HepG2 (cell line): ENCODE results near the gene NLE1. TPM values are rescaled to one million over a fixed set of nuclear protein-coding genes. Genes with fewer than 3 reads are reported as not detected.

Source experiments
- DR1 ChIP-seq: sonication (generic); formaldehyde crosslinking; IDR thresholded peaks from 2 replicates; pipeline ENCODE4 v1.8.0; 2021; ENCODE audit warnings: mild to moderate bottlenecking, missing genetic modification reagents, inconsistent platforms
- EED ChIP-seq: sonication (generic); formaldehyde crosslinking; IDR thresholded peaks from 2 replicates; pipeline ENCODE4 v1.5.0; 2020; ENCODE audit warnings: mild to moderate bottlenecking, missing genetic modification reagents
- ESRRA ChIP-seq: sonication (generic); formaldehyde crosslinking; IDR thresholded peaks from 2 replicates; pipeline ENCODE4 v1.5.1; 2020; ENCODE audit warnings: mild to moderate bottlenecking, low read depth, missing genetic modification reagents
- FOXK2 ChIP-seq: fragments of 450-650 bp; IDR thresholded peaks from 2 replicates; pipeline ENCODE4 v1.6.1; 2016
- PPARG ChIP-seq: conservative IDR thresholded peaks from 2 replicates; pipeline ENCODE4 v1.6.1; 2016; ENCODE audit warnings: missing biosample characterization, missing genetic modification reagents
- PRDM4 ChIP-seq: sonication (generic); formaldehyde crosslinking; IDR thresholded peaks from 2 replicates; pipeline ENCODE4 v1.9.0; 2021; ENCODE audit warnings: missing genetic modification reagents, borderline replicate concordance
- TBL1XR1 ChIP-seq: fragments of 150-350 bp; IDR thresholded peaks from 2 replicates; pipeline ENCODE4 v1.6.1; 2014; ENCODE audit warnings: borderline replicate concordance, low read length; ENCODE audit not compliant: partially characterized antibody
- TBX2 ChIP-seq: sonication (generic); formaldehyde crosslinking; IDR thresholded peaks from 2 replicates; pipeline ENCODE4 v1.5.0; 2020; ENCODE audit warnings: missing genetic modification reagents, mild to moderate bottlenecking, borderline replicate concordance
- ZNF142 ChIP-seq: sonication (generic); formaldehyde crosslinking; IDR thresholded peaks from 2 replicates; pipeline ENCODE4 v1.4.0; 2020; ENCODE audit warnings: missing genetic modification reagents
- ZNF556 ChIP-seq: sonication (generic); formaldehyde crosslinking; IDR thresholded peaks from 2 replicates; pipeline ENCODE4 v1.4.0; 2020; ENCODE audit warnings: mild to moderate bottlenecking, missing genetic modification reagents, borderline replicate concordance
- polyA plus RNA-seq, 8 experiments: library from polyadenylated mRNA; depleted of rRNA in 3 of 8; stranded (reverse) in 7 of 8; unstranded in 1 of 8; fragments of >200 nt; fragmentation: Illumina TruSeq in 4 of 8; extraction: Trizol in 4 of 8; gene quantifications; 2 replicates each; pipeline versions ENCODE4 v1.2.1 to v1.2.3, GENCODE V29; 2011 to 2016; ENCODE audit warnings: low read depth in 4 of 8, missing spikeins in 1 of 8, mixed read lengths in 1 of 8; ENCODE audit not compliant: insufficient read depth in 1 of 8
- total RNA-seq, 5 experiments: library from RNA; depleted of rRNA; stranded (reverse); fragments of >200 nt; fragmentation: Illumina TruSeq; extraction: Trizol; gene quantifications; 2 replicates each; pipeline ENCODE4 v1.2.3, GENCODE V29; 2016; ENCODE audit warnings: low read depth in 1 of 5
- TF ChIP-seq, protein P1 (sequence below): sonication (generic); formaldehyde crosslinking; IDR thresholded peaks from 2 replicates; pipeline ENCODE4 v1.4.0; 2020; ENCODE audit warnings: missing genetic modification reagents
- TF ChIP-seq, protein P2 (sequence below): IDR thresholded peaks from 2 replicates; pipeline ENCODE4 v1.6.1; 2018; ENCODE audit warnings: missing genetic modification reagents, mild to moderate bottlenecking, missing compliant biosample characterization
- TF ChIP-seq, protein P3 (sequence below): sonication (generic); formaldehyde crosslinking; conservative IDR thresholded peaks from 2 replicates; pipeline ENCODE4 v1.8.0; 2022; ENCODE audit warnings: low read depth, missing genetic modification reagents

NLE1 gene
- total and polyA plus RNA-seq, 2 of the 13 experiments (the other 11 are each of a cell fraction or from before 2014, with no cell fraction given) = 20.3 to 34.5 TPM

DNA sequence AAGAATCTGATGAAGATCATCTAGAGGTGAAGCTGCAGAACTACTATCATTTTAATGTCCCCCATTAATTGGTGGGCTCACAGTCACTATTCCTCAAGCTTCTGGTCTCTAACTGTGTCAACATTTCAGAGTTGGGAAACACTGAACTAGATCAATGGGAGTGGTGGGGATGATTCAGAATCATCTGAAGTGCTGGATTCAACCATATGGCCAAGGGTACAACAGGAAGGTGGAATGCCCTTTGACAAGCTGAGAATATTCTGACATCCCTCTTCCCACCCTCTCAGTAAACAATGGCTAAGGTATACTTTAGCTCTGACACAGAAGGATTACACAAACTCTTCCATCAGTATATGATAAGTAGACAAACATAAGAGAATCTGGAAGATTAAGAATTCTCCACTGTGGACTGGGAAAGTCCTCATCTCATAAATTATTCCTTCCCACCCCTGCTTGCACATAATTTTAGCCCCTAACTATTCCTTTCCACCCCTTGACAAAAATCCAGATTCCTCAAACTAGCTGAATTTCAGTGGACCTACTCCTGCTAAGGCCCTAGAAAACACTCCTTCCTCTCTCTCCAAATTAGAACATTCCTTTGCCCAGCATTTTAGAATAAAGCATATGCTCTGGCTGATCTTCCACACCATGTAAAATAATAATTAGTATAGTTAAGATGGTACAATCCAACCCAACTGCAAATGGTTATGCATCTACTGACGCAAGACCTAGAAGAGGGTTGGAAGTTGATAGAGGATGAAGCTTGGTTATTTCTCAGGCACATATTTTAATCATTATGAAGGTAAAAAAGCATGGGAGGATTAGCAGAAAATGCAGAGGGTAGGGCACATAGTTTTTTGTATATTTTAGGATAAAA, 62.3 kb downstream of the NLE1 start (continued):
- TF ChIP-seq ZNF556 (no peak), PRDM4 (CRISPR knock-in tag) (no peak), DR1 (no peak), FOXK2 (peak; percentile 37; the same call in 1 of the 2 replicates), ESRRA (CRISPR knock-in tag) (no peak), PPARG (peak; percentile 73; the same call in 1 of the 2 replicates), TBX2 (CRISPR knock-in tag) (no peak), TBL1XR1 (no peak), ZNF142 (CRISPR knock-in tag) (no peak), EED (CRISPR knock-in tag) (no peak)
- TF ChIP-seq, protein P1, sequence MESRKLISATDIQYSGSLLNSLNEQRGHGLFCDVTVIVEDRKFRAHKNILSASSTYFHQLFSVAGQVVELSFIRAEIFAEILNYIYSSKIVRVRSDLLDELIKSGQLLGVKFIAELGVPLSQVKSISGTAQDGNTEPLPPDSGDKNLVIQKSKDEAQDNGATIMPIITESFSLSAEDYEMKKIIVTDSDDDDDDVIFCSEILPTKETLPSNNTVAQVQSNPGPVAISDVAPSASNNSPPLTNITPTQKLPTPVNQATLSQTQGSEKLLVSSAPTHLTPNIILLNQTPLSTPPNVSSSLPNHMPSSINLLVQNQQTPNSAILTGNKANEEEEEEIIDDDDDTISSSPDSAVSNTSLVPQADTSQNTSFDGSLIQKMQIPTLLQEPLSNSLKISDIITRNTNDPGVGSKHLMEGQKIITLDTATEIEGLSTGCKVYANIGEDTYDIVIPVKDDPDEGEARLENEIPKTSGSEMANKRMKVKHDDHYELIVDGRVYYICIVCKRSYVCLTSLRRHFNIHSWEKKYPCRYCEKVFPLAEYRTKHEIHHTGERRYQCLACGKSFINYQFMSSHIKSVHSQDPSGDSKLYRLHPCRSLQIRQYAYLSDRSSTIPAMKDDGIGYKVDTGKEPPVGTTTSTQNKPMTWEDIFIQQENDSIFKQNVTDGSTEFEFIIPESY (CRISPR knock-in tag) = no peak
- TF ChIP-seq, protein P2, sequence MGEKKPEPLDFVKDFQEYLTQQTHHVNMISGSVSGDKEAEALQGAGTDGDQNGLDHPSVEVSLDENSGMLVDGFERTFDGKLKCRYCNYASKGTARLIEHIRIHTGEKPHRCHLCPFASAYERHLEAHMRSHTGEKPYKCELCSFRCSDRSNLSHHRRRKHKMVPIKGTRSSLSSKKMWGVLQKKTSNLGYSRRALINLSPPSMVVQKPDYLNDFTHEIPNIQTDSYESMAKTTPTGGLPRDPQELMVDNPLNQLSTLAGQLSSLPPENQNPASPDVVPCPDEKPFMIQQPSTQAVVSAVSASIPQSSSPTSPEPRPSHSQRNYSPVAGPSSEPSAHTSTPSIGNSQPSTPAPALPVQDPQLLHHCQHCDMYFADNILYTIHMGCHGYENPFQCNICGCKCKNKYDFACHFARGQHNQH (CRISPR knock-in tag) = peak; percentile 68
- TF ChIP-seq, protein P3, sequence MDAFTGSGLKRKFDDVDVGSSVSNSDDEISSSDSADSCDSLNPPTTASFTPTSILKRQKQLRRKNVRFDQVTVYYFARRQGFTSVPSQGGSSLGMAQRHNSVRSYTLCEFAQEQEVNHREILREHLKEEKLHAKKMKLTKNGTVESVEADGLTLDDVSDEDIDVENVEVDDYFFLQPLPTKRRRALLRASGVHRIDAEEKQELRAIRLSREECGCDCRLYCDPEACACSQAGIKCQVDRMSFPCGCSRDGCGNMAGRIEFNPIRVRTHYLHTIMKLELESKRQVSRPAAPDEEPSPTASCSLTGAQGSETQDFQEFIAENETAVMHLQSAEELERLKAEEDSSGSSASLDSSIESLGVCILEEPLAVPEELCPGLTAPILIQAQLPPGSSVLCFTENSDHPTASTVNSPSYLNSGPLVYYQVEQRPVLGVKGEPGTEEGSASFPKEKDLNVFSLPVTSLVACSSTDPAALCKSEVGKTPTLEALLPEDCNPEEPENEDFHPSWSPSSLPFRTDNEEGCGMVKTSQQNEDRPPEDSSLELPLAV (CRISPR knock-in tag) = no peak
